Lower lobe of right lung (tissue), 2 donors: ENCODE measurements around the gene TBC1D20. TPM values are rescaled to one million over a fixed set of nuclear protein-coding genes. Genes with fewer than 3 reads are reported as not detected.

Source experiments
- ATAC-seq, 2 donors: fragments of 200-7000 bp; cut with Tn5 transposase; one replicate each; pipeline ENCODE4 v1.9.1; 2020 to 2022; ENCODE audit warnings: mild to moderate bottlenecking in 2 of 2, moderate library complexity in 2 of 2
- DNase-seq: peaks from one replicate; pipeline ENCODE4 v3.0.0-alpha.2; 2020
- H3K27ac ChIP-seq: fragments of 200-600 bp; one replicate; pipeline ENCODE4 v1.8.0; 2022
- H3K27me3 ChIP-seq: fragments of 200-600 bp; one replicate; pipeline ENCODE4 v1.8.0; 2022; ENCODE audit warnings: low read depth
- H3K36me3 ChIP-seq: fragments of 200-600 bp; one replicate; pipeline ENCODE4 v1.8.0; 2022; ENCODE audit warnings: mild to moderate bottlenecking
- H3K4me1 ChIP-seq: fragments of 200-600 bp; one replicate; pipeline ENCODE4 v1.8.0; 2022
- H3K4me3 ChIP-seq: fragments of 200-600 bp; one replicate; pipeline ENCODE4 v1.8.0; 2022; ENCODE audit warnings: mild to moderate bottlenecking
- H3K9me3 ChIP-seq: fragments of 200-600 bp; one replicate; pipeline ENCODE4 v1.8.0; 2022
- intact Hi-C: fragments of 100-400 bp; cut with DNase I; formaldehyde crosslinking; loops from one replicate; pipeline ENCODE4 v1.11.0; 2022
- total RNA-seq: library from RNA; stranded (reverse); fragmentation: NEBNext Ultra II Directional; extraction: Animal tissue kit (Norgen Biotek cat#: 25700); gene quantifications from one replicate; pipeline ENCODE4 v1.2.1, GENCODE V29; 2021
- TF ChIP-seq, protein P1 (sequence below): fragments of 200-600 bp; IDR thresholded peaks from one replicate; pipeline ENCODE4 v1.8.0; 2022; ENCODE audit warnings: antibody characterized with exemption, mild to moderate bottlenecking
- donor health status: DM: no; HTN: yes; CAD: no; lungs with severe emphysema.

The TBC1D20 gene
- total RNA-seq, 1 donor from 2014 or later = 40.3 TPM

DNA sequence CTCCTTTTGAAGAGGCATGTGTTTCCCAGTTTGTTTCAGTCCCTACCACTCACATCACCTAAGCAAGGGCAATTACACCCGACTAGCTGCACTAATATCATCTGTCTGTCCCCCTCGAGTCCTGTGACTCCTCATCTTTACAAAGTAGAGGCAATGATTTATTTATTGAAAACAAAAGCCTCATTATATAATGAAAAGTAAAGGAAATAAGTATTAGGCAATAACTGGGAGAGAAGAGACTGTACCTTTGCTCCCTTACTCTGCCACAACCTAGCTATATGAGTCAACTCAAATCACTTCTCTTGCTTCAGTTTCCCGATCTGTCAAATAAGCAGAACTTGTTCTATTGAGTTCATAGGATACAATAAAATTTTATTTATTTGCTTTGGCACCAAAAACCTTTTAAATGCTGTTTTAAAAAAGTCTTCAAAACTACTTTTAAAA lies 42.3 kb upstream of the TBC1D20 start:
- Histone ChIP-seq H3K4me1 (peaks cover 26% of the 10 kb centered on the region), H3K36me3 (peaks cover 81% of the 10 kb centered on the region), H3K4me3 (no peak overlapping the region), H3K9me3 (no peaks in the 10 kb centered on the region), H3K27me3 (no peaks in the 10 kb centered on the region), H3K27ac (no peak overlapping the region)
- ATAC-seq = no peak
- TF ChIP-seq, protein P1, sequence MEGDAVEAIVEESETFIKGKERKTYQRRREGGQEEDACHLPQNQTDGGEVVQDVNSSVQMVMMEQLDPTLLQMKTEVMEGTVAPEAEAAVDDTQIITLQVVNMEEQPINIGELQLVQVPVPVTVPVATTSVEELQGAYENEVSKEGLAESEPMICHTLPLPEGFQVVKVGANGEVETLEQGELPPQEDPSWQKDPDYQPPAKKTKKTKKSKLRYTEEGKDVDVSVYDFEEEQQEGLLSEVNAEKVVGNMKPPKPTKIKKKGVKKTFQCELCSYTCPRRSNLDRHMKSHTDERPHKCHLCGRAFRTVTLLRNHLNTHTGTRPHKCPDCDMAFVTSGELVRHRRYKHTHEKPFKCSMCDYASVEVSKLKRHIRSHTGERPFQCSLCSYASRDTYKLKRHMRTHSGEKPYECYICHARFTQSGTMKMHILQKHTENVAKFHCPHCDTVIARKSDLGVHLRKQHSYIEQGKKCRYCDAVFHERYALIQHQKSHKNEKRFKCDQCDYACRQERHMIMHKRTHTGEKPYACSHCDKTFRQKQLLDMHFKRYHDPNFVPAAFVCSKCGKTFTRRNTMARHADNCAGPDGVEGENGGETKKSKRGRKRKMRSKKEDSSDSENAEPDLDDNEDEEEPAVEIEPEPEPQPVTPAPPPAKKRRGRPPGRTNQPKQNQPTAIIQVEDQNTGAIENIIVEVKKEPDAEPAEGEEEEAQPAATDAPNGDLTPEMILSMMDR = no peak
- intact Hi-C loops = no loop called here
- DNase-seq = no peak

DNA sequence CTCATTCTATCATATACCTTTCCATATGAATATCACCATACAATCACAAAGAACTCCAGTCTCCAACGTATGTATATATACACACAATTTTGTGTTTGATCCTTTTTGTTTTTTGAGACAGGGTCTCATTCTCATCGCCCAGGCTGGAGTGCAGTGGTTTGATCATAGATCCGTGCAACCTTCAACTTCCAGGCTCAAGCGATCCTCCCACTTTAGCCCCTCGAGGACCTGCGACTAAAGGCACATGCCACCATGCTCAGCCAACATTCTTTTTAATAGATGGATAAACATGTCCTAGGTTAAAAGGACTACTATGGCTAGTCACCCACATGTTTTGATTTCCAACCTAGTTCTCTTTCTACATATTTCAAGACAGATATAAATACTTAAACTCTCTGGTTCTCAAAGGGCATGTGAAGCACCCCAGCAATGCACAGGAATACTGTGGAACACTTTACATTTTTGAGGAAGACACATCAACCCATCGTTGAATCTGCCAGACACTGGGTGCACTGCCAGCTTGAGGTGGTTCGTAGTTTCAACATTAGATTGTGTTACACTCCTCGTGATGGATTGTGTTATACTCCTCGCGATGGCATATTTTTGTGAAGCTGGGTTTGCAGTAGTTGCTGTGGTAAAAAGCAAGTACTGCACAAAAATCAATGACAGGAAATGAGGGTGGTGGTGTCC lies 40.9 kb upstream of the TBC1D20 start:
- Histone ChIP-seq H3K36me3 (peaks cover 93% of the 10 kb centered on the region), H3K9me3 (no peaks in the 10 kb centered on the region), H3K4me3 (no peak overlapping the region), H3K27me3 (no peaks in the 10 kb centered on the region), H3K4me1 (peaks cover 15% of the 10 kb centered on the region), H3K27ac (no peak overlapping the region)
- ATAC-seq = no peak
- intact Hi-C loops = no loop called here
- no peak for DNase-seq
- TF ChIP-seq, protein P1 = no peak

DNA sequence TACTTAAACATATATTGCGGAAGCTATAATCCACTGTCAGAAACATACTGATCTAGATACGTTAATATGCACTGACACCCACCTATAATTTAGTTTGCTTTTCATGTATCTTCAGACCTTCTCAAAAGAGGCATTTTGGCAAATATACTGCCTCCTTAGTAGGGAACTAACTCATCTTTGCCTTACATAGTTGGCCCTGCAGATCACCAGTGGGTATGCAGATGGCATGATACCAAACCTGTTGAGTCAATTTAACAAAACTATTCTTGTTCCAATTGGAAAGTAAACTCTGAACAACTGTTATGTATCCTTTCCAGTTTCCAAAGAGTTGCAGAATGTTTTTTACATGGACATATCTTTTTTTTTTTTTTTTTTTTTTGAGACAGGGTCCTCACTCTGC lies 35.6 kb upstream of the TBC1D20 start:
- Histone ChIP-seq H3K9me3 (no peaks in the 10 kb centered on the region), H3K4me1 (peaks cover 6% of the 10 kb centered on the region), H3K27ac (no peak overlapping the region), H3K36me3 (peaks cover 93% of the 10 kb centered on the region), H3K4me3 (no peak overlapping the region), H3K27me3 (no peaks in the 10 kb centered on the region)
- DNase-seq = no peak
- intact Hi-C loops = no loop called here
- TF ChIP-seq, protein P1 = no peak
- no peak for ATAC-seq

DNA sequence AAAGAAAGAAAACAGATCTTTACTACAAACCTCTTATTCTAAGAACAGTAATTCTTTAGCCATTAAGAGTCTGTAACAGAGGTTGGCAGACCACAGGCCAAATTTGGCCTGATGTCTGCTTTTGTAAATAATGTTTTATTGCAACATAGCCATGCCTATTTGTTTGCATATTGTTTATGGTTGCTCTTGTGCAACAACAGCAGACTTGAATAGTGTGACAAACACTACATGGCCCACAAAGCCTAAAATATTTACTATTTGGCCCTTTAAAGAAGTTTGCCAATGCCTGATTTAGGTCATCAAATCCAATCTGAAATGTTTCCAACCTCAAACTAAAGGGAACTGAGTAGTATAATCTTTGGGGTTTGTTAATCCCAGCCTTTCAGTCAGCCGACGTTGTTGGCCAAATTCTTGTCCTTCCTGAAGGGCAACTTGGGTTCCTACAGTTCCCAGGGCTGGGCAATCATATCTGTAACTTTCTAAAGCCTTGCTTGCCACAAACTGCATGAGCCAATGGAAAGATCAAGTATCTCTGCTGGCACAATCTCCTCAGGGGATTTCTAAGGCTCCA lies 33.9 kb upstream of the TBC1D20 start:
- H3K27ac ChIP-seq = no peak overlapping the region
- H3K9me3 ChIP-seq = no peaks in the 10 kb centered on the region
- peaks cover 95% of the 10 kb centered on the region for H3K36me3 ChIP-seq
- DNase-seq (no peak), ATAC-seq (peak; percentile 29 to 51)
- TF ChIP-seq, protein P1 = no peak
- H3K4me1 ChIP-seq = peaks cover 6% of the 10 kb centered on the region
- H3K27me3 ChIP-seq = no peaks in the 10 kb centered on the region
- intact Hi-C loops = no loop called here
- no peak overlapping the region for H3K4me3 ChIP-seq

DNA sequence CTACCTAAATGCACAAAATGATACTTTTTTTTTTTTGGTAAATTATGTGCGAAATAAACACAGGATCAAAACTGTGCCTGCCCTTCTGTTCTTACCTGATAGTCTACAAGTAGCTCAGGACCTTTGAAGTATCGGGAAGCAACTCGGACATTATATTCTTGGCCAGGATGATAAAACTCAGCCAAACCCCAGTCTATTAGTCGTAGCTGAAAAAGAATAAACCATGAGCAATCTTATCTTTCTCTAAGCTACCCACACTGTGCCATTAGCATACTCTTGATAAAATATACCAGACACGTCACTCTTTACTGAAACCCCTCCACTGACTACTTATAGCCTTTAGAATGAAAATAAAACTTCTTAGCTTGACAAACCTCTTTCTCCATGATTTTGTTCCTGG lies 29.8 kb upstream of the TBC1D20 start:
- Histone ChIP-seq H3K4me3 (no peak overlapping the region), H3K4me1 (peaks cover 4% of the 10 kb centered on the region), H3K36me3 (peaks cover 96% of the 10 kb centered on the region), H3K9me3 (no peaks in the 10 kb centered on the region), H3K27ac (no peak overlapping the region), H3K27me3 (no peaks in the 10 kb centered on the region)
- intact Hi-C loops = no loop called here
- DNase-seq (no peak), ATAC-seq (no peak)
- TF ChIP-seq, protein P1 = no peak
